Esophagus muscularis mucosa (tissue), 4 donors: ENCODE data around the gene UBE2G2. TPM values are rescaled to one million over a fixed set of nuclear protein-coding genes. Genes with fewer than 3 reads are reported as not detected.

ENCODE experiments used
- DNase-seq: peaks from one replicate; pipeline ENCODE4 v3.0.0-alpha.2; 2017; ENCODE audit errors: extremely low spot score
- H3K27ac ChIP-seq, 4 donors: fragments of 200-600 bp; sonication (generic); replicated peaks in 1 of 4; 1 replicate in 3 of 4; 2 replicates in 1 of 4; pipeline ENCODE4 v1.5.1; 2016 to 2019; ENCODE audit warnings: mild to moderate bottlenecking in 1 of 4
- H3K27me3 ChIP-seq, 4 donors: fragments of 200-600 bp; sonication (generic); one replicate each; pipeline versions ENCODE4 v1.5.1 to v1.6.0; 2016 to 2019
- H3K36me3 ChIP-seq, 4 donors: fragments of 200-600 bp; sonication (generic); one replicate each; pipeline ENCODE4 v1.5.1; 2016 to 2019
- H3K4me1 ChIP-seq, 4 donors: fragments of 200-600 bp; sonication (generic); one replicate each; pipeline ENCODE4 v1.5.1; 2016 to 2019
- H3K4me3 ChIP-seq, 4 donors: fragments of 200-600 bp; sonication (generic); 1 replicate in 2 of 4; 2 replicates in 2 of 4; pipeline ENCODE4 v1.5.1; 2016 to 2019; ENCODE audit warnings: mild to moderate bottlenecking in 4 of 4, moderate library complexity in 1 of 4
- H3K9me3 ChIP-seq, 4 donors: fragments of 200-600 bp; sonication (generic); 1 replicate in 3 of 4; 2 replicates in 1 of 4; pipeline ENCODE4 v1.5.1; 2016 to 2019
- EP300 ChIP-seq: sonication (generic); formaldehyde crosslinking; IDR thresholded peaks from one replicate; pipeline ENCODE4 v1.6.1; 2017; ENCODE audit warnings: antibody characterized with exemption
- POLR2A ChIP-seq: fragments of 450-650 bp; IDR thresholded peaks from one replicate; pipeline ENCODE4 v1.6.1; 2017; ENCODE audit warnings: antibody characterized with exemption, moderate library complexity, mild to moderate bottlenecking, low read depth
- POLR2AphosphoS5 ChIP-seq, 2 donors: sonication (generic); formaldehyde crosslinking; IDR thresholded peaks; one replicate each; pipeline ENCODE4 v1.6.1; 2017; ENCODE audit warnings: antibody characterized with exemption in 2 of 2
- WGBS: methylation state at CpG from one replicate; pipeline ENCODE4 v1.1.5; 2018; 5-methylcytosine and 5-hydroxymethylcytosine counted together
- intact Hi-C: fragments of 100-400 bp; cut with DNase I; formaldehyde crosslinking; loops from one replicate; pipeline ENCODE4 v1.15.1; 2023
- total RNA-seq, 4 donors: library from RNA; depleted of rRNA; stranded (reverse); fragments of >200 nt; gene quantifications; one replicate each; pipeline versions ENCODE4 v1.1.0 to v1.2.1, GENCODE V29; 2016
- TF ChIP-seq, protein P1 (sequence below), 3 experiments: fragments of 200-600 bp in 2 of 3; fragments of 450-650 bp in 1 of 3; sonication (generic) in 2 of 3; IDR thresholded peaks; one replicate each; pipeline ENCODE4 v1.5.1; 2017 to 2019; ENCODE audit warnings: antibody characterized with exemption in 3 of 3, mild to moderate bottlenecking in 2 of 3, moderate library complexity in 1 of 3

UBE2G2 gene
- total RNA-seq, 4 donors from 2014 or later = 74.4 to 174 (median 81.7) TPM

DNA sequence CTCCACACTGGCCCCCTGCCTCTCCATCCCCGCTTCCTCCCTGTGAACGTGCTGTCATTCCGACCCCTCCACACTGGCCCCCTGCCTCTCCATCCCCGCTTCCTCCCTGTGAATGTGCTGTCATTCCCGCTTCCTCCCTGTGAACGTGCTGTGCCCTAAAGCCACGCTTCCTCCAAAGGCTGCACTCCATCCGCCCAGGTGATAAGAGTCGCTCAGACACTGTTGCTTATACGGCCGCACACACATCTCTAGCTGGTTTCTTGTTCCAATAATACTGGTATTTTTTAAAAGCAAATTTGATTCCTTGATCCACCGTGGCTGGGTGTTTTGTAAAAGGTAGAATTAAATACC, 51.0 kb downstream of the UBE2G2 start:
- Histone ChIP-seq H3K9me3 (peaks cover 0 to 5% (median 0%) of the 10 kb centered on the region in 4 donors), H3K4me3 (no peak overlapping the region), H3K4me1 (no peaks in the 10 kb centered on the region), H3K27ac (no peak overlapping the region), H3K27me3 (peaks cover 0 to 43% (median 1%) of the 10 kb centered on the region in 4 donors), H3K36me3 (no peaks in the 10 kb centered on the region)
- TF ChIP-seq POLR2AphosphoS5 (IDR thresholded peaks at IDR 0.05) (no peak), EP300 (no peak), POLR2A (no peak)
- TF ChIP-seq, protein P1, sequence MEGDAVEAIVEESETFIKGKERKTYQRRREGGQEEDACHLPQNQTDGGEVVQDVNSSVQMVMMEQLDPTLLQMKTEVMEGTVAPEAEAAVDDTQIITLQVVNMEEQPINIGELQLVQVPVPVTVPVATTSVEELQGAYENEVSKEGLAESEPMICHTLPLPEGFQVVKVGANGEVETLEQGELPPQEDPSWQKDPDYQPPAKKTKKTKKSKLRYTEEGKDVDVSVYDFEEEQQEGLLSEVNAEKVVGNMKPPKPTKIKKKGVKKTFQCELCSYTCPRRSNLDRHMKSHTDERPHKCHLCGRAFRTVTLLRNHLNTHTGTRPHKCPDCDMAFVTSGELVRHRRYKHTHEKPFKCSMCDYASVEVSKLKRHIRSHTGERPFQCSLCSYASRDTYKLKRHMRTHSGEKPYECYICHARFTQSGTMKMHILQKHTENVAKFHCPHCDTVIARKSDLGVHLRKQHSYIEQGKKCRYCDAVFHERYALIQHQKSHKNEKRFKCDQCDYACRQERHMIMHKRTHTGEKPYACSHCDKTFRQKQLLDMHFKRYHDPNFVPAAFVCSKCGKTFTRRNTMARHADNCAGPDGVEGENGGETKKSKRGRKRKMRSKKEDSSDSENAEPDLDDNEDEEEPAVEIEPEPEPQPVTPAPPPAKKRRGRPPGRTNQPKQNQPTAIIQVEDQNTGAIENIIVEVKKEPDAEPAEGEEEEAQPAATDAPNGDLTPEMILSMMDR (IDR thresholded peaks at IDR 0.05) = no peak
- WGBS = 61% methylated on average over 12 of the region's 12 CpGs
- intact Hi-C loops = no loop called here
- DNase-seq = no peak

DNA sequence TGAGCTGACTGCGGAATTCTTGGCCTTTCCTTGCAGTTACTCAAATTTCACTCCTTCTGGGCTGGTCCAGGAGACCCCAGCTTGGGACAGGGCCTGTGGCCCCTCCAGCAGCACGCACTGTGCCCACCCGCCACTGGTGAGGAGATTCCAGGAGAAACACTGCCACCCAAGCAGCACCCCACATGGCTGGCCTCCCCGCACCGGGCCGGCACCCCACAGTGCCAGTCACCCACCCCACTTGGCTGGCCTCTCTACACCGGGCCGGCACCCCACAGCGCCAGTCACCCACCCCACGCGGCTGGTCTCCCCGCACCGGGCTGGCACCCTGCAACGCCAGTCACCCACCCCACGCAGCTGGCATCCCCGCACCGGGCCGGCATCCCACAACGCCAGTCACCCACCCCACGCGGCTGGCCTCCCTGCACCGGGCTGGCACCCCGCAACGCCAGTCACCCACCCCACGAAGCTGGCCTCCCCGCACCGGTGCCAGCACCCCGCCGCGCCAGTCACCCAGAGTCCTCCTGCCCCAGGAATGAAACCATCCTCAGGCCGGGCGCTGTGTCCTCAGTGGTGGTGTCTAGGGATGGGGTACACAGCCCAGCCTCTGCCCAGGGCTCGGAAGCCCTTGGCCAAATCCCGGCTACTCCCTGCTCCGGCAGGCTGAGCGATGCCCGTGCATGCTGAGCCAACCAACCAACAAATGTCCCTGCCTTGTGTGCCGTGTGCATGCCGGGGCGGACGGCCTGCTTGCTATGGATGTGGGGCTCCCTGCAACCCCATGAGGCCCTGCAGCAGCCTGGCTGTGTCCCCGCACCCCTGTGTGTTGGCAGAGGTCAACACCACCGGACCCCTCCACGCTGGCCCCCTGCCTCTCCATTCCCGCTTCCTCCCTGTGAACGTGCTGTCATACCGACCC, 51.6 kb downstream of the UBE2G2 start:
- Histone ChIP-seq H3K27me3 (peaks cover 0 to 43% (median 1%) of the 10 kb centered on the region in 4 donors), H3K27ac (no peak overlapping the region), H3K36me3 (no peaks in the 10 kb centered on the region), H3K4me1 (no peaks in the 10 kb centered on the region), H3K9me3 (peaks cover 0 to 3% (median 0%) of the 10 kb centered on the region in 4 donors), H3K4me3 (no peak overlapping the region)
- TF ChIP-seq POLR2A = no peak
- TF ChIP-seq EP300 = no peak
- no peak for TF ChIP-seq POLR2AphosphoS5 (IDR thresholded peaks at IDR 0.05)
- TF ChIP-seq, protein P1 (IDR thresholded peaks at IDR 0.05) = no peak
- intact Hi-C loops = no loop called here
- WGBS = 72% methylated on average over 19 of the region's 47 CpGs
- DNase-seq = no peak

DNA sequence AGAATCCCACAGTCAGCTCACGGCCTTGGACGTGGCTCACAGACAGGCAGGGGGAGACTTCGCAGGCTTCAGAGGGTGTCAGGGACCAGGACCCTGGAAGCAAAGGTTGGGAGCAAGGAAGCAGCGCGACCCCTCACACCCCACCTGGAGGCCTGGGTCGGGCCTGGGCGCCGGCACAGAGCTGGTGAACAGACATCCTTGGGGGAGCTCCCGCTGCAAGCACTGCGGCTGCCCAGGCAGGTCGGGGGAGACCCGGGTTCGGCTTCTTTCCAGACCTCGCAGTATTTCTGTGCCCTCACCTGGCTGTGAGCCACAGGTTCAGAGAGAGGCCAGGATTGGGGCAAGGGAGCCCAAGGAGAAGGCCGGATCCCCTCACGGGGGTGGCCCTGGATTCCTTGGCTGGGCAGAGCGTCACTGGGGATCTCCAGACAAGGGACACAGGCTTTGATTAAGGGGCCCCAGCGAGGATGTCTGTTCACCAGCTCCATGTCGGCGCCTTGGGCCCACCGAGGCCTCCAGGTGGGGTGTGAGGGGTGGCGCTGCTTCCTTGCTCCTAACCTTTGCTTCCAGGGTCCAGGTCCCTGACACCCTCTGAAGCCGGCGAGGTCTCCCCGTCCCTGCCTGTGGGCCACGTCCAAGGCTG, 52.4 kb downstream of the UBE2G2 start:
- intact Hi-C loops = no loop called here
- Histone ChIP-seq H3K27ac (no peak overlapping the region), H3K4me1 (no peaks in the 10 kb centered on the region), H3K27me3 (peaks cover 0 to 43% (median 1%) of the 10 kb centered on the region in 4 donors), H3K4me3 (no peak overlapping the region), H3K9me3 (no peaks in the 10 kb centered on the region), H3K36me3 (no peaks in the 10 kb centered on the region)
- 63% methylated on average over 25 of the region's 26 CpGs for WGBS
- TF ChIP-seq EP300 = no peak
- no peak for TF ChIP-seq POLR2AphosphoS5 (IDR thresholded peaks at IDR 0.05)
- TF ChIP-seq, protein P1 (IDR thresholded peaks at IDR 0.05) = no peak
- no peak for TF ChIP-seq POLR2A
- DNase-seq = no peak

DNA sequence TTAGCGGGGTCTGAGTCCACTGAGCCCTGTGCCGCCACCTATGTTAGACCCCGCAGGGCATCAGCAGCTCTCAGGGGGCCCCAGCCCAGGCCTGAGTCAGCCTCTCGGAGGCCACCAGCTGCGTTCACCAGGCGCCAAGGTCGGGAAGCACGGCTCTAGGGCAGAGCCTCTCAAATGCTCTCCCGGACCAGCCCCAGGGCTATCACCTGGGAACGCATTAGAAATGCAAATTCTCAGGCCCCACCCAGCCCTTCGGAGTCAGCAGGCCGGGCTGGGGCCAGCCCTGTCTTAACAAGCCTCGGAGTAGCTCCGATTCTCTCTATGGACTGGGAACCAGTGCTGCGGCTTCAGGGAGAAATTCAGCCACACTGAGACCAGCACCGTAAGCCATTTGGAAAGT, 53.0 kb downstream of the UBE2G2 start:
- WGBS = 68% methylated on average over 13 of the region's 16 CpGs
- Histone ChIP-seq H3K9me3 (no peaks in the 10 kb centered on the region), H3K27ac (no peak overlapping the region), H3K36me3 (no peaks in the 10 kb centered on the region), H3K4me3 (no peak overlapping the region), H3K27me3 (peaks cover 0 to 43% (median 1%) of the 10 kb centered on the region in 4 donors), H3K4me1 (no peaks in the 10 kb centered on the region)
- no peak for DNase-seq
- TF ChIP-seq POLR2AphosphoS5 (IDR thresholded peaks at IDR 0.05) = no peak
- no peak for TF ChIP-seq EP300
- TF ChIP-seq, protein P1 (IDR thresholded peaks at IDR 0.05) = no peak
- TF ChIP-seq POLR2A = no peak
- intact Hi-C loops = no loop called here
